WTC11 (cell line): ENCODE results near the gene TSBP1. TPM values are rescaled to one million over a fixed set of nuclear protein-coding genes. Genes with fewer than 3 reads are reported as not detected.
"Not testable (repeated sequence)": the region's sequence is repeated elsewhere in the genome, so short reads cannot be mapped to it uniquely, and the experiment has no call there.

Experiments used
- ATAC-seq: fragments of 200-7000 bp; cut with Tn5 transposase; 2 replicates; pipeline ENCODE4 v1.10.0; 2021; ENCODE audit warnings: mild to moderate bottlenecking, moderate library complexity
- CTCF ChIA-PET: fragments of 300-600 bp; sonication (Branson Sonifier 250); formaldehyde crosslinking; loops from one replicate; lab custom pipeline; 2021; ENCODE audit warnings: antibody characterized with exemption; lab: Charles Lee
- POLR2A ChIA-PET: fragments of 350-600 bp; sonication (Branson Sonifier 250); formaldehyde crosslinking; loops from one replicate; lab custom pipeline; 2021; ENCODE audit warnings: antibody characterized with exemption; lab: Charles Lee
- DNase-seq: peaks from one replicate; pipeline ENCODE4 v3.0.0; 2021; ENCODE audit warnings: low spot score
- H3K27ac Mint-ChIP-seq: 2 replicates; pipeline ENCODE4 v1.8.0; 2021; ENCODE audit warnings: mixed read lengths
- H3K27me3 Mint-ChIP-seq: 2 replicates; pipeline ENCODE4 v1.8.0; 2021; ENCODE audit warnings: low read depth, mild to moderate bottlenecking, moderate library complexity, mixed read lengths
- H3K36me3 Mint-ChIP-seq: 2 replicates; pipeline ENCODE4 v1.8.0; 2021; ENCODE audit warnings: mixed read lengths
- H3K4me1 Mint-ChIP-seq: 2 replicates; pipeline ENCODE4 v1.8.0; 2022; ENCODE audit warnings: mixed read lengths
- H3K4me3 Mint-ChIP-seq: 2 replicates; pipeline ENCODE4 v1.8.0; 2021; ENCODE audit warnings: mild to moderate bottlenecking, moderate library complexity, mixed read lengths
- H3K9me3 Mint-ChIP-seq: 2 replicates; pipeline ENCODE4 v1.8.0; 2021; ENCODE audit warnings: mixed read lengths
- ATF1 ChIP-seq: sonication (generic); formaldehyde crosslinking; IDR thresholded peaks from 2 replicates; pipeline ENCODE4 v1.8.1; 2023; ENCODE audit warnings: mild to moderate bottlenecking, moderate library complexity, missing genetic modification reagents
- EMX1 ChIP-seq: fragments of 250-450 bp; sonication (Bioruptor Pico); IDR thresholded peaks from 2 replicates; pipeline ENCODE4 v1.8.0; 2021; ENCODE audit warnings: mild to moderate bottlenecking
- ESRRA ChIP-seq: sonication (generic); formaldehyde crosslinking; IDR thresholded peaks from 2 replicates; pipeline ENCODE4 v1.8.1; 2022; ENCODE audit warnings: mild to moderate bottlenecking, missing genetic modification reagents, borderline replicate concordance
- HMGA2 ChIP-seq: fragments of 250-450 bp; sonication (Bioruptor Pico); IDR thresholded peaks from 2 replicates; pipeline ENCODE4 v1.4.0; 2021; ENCODE audit warnings: mild to moderate bottlenecking, moderate library complexity
- NR2C2 ChIP-seq: sonication (generic); formaldehyde crosslinking; IDR thresholded peaks from 2 replicates; pipeline ENCODE4 v1.8.0; 2022; ENCODE audit warnings: mild to moderate bottlenecking, missing genetic modification reagents
- RELA ChIP-seq: sonication (generic); formaldehyde crosslinking; IDR thresholded peaks from 2 replicates; pipeline ENCODE4 v1.8.1; 2022; ENCODE audit warnings: missing genetic modification reagents, mild to moderate bottlenecking, borderline replicate concordance
- SOX15 ChIP-seq: fragments of 250-450 bp; sonication (Bioruptor Pico); IDR thresholded peaks from 2 replicates; pipeline ENCODE4 v1.9.0; 2021; ENCODE audit warnings: mild to moderate bottlenecking
- TEAD4 ChIP-seq: sonication (generic); formaldehyde crosslinking; IDR thresholded peaks from 2 replicates; pipeline ENCODE4 v1.8.0; 2022; ENCODE audit warnings: mild to moderate bottlenecking, missing genetic modification reagents
- ZNF232 ChIP-seq: sonication (generic); formaldehyde crosslinking; IDR thresholded peaks from 2 replicates; pipeline ENCODE4 v1.8.0; 2022; ENCODE audit warnings: mild to moderate bottlenecking, missing genetic modification reagents
- total RNA-seq: library from RNA; stranded (reverse); gene quantifications from 3 replicates; pipeline ENCODE4 v1.2.3, GENCODE V29; 2021
- TF ChIP-seq, protein P1 (sequence below): sonication (generic); formaldehyde crosslinking; IDR thresholded peaks from 2 replicates; pipeline ENCODE4 v1.8.1; 2022; ENCODE audit warnings: mild to moderate bottlenecking, missing genetic modification reagents, moderate library complexity, borderline replicate concordance
- TF ChIP-seq, protein P2 (sequence below): sonication (generic); formaldehyde crosslinking; IDR thresholded peaks from 2 replicates; pipeline ENCODE4 v1.8.1; 2022; ENCODE audit warnings: mild to moderate bottlenecking, moderate library complexity, missing genetic modification reagents
- TF ChIP-seq, protein P3 (sequence below): fragments of 250-450 bp; sonication (Bioruptor Pico); IDR thresholded peaks from 2 replicates; pipeline ENCODE4 v1.9.0; 2021; ENCODE audit warnings: mild to moderate bottlenecking
- TF ChIP-seq, protein P4 (sequence below): sonication (generic); formaldehyde crosslinking; IDR thresholded peaks from 2 replicates; pipeline ENCODE4 v1.8.1; 2022; ENCODE audit warnings: missing genetic modification reagents, borderline replicate concordance
- TF ChIP-seq, protein P5 (sequence below): sonication (generic); formaldehyde crosslinking; IDR thresholded peaks from 2 replicates; pipeline ENCODE4 v1.8.1; 2023; ENCODE audit warnings: mild to moderate bottlenecking, missing genetic modification reagents, moderate library complexity
- TF ChIP-seq, protein P6 (sequence below): sonication (generic); formaldehyde crosslinking; IDR thresholded peaks from 2 replicates; pipeline ENCODE4 v1.8.1; 2023; ENCODE audit warnings: mild to moderate bottlenecking, missing genetic modification reagents, borderline replicate concordance
- TF ChIP-seq, protein P7 (sequence below): sonication (generic); formaldehyde crosslinking; IDR thresholded peaks from 2 replicates; pipeline ENCODE4 v1.8.0; 2023; ENCODE audit warnings: missing genetic modification reagents, mild to moderate bottlenecking, borderline replicate concordance
- TF ChIP-seq, protein P8 (sequence below): sonication (generic); formaldehyde crosslinking; IDR thresholded peaks from 2 replicates; pipeline ENCODE4 v1.8.1; 2023; ENCODE audit warnings: mild to moderate bottlenecking, missing genetic modification reagents, moderate library complexity
- TF ChIP-seq, protein P9 (sequence below): fragments of 250-450 bp; sonication (Bioruptor Pico); IDR thresholded peaks from 2 replicates; pipeline ENCODE4 v2.1.2; 2022; ENCODE audit warnings: mild to moderate bottlenecking, moderate library complexity

The TSBP1 gene
- total RNA-seq, 1 experiment from 2014 or later = not detected

DNA sequence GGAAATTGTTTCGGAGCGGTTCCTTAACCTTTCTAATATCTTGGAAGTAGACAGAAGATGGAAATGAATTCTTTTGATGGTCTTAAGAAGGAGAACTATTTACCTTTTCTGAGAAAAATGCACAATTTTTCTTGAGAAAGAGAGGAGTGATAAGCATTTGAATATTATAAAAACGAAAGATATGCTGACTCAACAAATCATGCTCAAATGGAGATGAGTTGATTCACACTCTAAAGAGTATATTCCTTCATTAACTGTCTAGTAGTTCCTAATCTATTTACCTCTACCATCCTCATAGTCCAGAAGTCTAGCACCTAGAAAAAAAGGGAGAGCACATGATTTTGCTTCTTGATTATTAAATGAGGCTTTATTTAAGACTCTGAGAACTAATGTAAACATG is 4.1 kb downstream of the TSBP1 start:
- Mint-ChIP-seq H3K27me3 (peaks cover 3% of the 10 kb centered on the region; the same call in 1 of the 2 replicates), H3K9me3 (peaks cover 3% of the 10 kb centered on the region; the same call in 1 of the 2 replicates), H3K4me1 (no peaks in the 10 kb centered on the region), H3K36me3 (no peaks in the 10 kb centered on the region), H3K4me3 (no peak overlapping the region), H3K27ac (no peak overlapping the region)
- ATAC-seq = no peak
- ChIA-PET POLR2A (no interaction called here), CTCF (no interaction called here)
- TF ChIP-seq, protein P1, sequence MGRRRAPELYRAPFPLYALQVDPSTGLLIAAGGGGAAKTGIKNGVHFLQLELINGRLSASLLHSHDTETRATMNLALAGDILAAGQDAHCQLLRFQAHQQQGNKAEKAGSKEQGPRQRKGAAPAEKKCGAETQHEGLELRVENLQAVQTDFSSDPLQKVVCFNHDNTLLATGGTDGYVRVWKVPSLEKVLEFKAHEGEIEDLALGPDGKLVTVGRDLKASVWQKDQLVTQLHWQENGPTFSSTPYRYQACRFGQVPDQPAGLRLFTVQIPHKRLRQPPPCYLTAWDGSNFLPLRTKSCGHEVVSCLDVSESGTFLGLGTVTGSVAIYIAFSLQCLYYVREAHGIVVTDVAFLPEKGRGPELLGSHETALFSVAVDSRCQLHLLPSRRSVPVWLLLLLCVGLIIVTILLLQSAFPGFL (CRISPR knock-in tag) = no peak
- TF ChIP-seq HMGA2 (no peak), ATF1 (CRISPR knock-in tag) (no peak), ESRRA (CRISPR knock-in tag) (no peak), EMX1 (no peak), SOX15 (CRISPR knock-in tag) (no peak), TEAD4 (CRISPR knock-in tag) (no peak), NR2C2 (no peak), ZNF232 (CRISPR knock-in tag) (no peak), RELA (no peak)
- TF ChIP-seq, protein P2, sequence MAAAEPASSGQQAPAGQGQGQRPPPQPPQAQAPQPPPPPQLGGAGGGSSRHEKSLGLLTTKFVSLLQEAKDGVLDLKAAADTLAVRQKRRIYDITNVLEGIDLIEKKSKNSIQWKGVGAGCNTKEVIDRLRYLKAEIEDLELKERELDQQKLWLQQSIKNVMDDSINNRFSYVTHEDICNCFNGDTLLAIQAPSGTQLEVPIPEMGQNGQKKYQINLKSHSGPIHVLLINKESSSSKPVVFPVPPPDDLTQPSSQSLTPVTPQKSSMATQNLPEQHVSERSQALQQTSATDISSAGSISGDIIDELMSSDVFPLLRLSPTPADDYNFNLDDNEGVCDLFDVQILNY (CRISPR knock-in tag) = no peak
- TF ChIP-seq, protein P3, sequence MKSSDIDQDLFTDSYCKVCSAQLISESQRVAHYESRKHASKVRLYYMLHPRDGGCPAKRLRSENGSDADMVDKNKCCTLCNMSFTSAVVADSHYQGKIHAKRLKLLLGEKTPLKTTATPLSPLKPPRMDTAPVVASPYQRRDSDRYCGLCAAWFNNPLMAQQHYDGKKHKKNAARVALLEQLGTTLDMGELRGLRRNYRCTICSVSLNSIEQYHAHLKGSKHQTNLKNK (CRISPR knock-in tag) = no peak
- TF ChIP-seq, protein P4, sequence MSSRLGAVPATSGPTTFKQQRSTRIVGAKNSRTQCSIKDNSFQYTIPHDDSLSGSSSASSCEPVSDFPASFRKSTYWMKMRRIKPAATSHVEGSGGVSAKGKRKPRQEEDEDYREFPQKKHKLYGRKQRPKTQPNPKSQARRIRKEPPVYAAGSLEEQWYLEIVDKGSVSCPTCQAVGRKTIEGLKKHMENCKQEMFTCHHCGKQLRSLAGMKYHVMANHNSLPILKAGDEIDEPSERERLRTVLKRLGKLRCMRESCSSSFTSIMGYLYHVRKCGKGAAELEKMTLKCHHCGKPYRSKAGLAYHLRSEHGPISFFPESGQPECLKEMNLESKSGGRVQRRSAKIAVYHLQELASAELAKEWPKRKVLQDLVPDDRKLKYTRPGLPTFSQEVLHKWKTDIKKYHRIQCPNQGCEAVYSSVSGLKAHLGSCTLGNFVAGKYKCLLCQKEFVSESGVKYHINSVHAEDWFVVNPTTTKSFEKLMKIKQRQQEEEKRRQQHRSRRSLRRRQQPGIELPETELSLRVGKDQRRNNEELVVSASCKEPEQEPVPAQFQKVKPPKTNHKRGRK (CRISPR knock-in tag) = no peak
- TF ChIP-seq, protein P5, sequence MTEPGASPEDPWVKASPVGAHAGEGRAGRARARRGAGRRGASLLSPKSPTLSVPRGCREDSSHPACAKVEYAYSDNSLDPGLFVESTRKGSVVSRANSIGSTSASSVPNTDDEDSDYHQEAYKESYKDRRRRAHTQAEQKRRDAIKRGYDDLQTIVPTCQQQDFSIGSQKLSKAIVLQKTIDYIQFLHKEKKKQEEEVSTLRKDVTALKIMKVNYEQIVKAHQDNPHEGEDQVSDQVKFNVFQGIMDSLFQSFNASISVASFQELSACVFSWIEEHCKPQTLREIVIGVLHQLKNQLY = no peak
- TF ChIP-seq, protein P6, sequence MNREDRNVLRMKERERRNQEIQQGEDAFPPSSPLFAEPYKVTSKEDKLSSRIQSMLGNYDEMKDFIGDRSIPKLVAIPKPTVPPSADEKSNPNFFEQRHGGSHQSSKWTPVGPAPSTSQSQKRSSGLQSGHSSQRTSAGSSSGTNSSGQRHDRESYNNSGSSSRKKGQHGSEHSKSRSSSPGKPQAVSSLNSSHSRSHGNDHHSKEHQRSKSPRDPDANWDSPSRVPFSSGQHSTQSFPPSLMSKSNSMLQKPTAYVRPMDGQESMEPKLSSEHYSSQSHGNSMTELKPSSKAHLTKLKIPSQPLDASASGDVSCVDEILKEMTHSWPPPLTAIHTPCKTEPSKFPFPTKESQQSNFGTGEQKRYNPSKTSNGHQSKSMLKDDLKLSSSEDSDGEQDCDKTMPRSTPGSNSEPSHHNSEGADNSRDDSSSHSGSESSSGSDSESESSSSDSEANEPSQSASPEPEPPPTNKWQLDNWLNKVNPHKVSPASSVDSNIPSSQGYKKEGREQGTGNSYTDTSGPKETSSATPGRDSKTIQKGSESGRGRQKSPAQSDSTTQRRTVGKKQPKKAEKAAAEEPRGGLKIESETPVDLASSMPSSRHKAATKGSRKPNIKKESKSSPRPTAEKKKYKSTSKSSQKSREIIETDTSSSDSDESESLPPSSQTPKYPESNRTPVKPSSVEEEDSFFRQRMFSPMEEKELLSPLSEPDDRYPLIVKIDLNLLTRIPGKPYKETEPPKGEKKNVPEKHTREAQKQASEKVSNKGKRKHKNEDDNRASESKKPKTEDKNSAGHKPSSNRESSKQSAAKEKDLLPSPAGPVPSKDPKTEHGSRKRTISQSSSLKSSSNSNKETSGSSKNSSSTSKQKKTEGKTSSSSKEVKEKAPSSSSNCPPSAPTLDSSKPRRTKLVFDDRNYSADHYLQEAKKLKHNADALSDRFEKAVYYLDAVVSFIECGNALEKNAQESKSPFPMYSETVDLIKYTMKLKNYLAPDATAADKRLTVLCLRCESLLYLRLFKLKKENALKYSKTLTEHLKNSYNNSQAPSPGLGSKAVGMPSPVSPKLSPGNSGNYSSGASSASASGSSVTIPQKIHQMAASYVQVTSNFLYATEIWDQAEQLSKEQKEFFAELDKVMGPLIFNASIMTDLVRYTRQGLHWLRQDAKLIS (CRISPR knock-in tag) = no peak
- TF ChIP-seq, protein P7, sequence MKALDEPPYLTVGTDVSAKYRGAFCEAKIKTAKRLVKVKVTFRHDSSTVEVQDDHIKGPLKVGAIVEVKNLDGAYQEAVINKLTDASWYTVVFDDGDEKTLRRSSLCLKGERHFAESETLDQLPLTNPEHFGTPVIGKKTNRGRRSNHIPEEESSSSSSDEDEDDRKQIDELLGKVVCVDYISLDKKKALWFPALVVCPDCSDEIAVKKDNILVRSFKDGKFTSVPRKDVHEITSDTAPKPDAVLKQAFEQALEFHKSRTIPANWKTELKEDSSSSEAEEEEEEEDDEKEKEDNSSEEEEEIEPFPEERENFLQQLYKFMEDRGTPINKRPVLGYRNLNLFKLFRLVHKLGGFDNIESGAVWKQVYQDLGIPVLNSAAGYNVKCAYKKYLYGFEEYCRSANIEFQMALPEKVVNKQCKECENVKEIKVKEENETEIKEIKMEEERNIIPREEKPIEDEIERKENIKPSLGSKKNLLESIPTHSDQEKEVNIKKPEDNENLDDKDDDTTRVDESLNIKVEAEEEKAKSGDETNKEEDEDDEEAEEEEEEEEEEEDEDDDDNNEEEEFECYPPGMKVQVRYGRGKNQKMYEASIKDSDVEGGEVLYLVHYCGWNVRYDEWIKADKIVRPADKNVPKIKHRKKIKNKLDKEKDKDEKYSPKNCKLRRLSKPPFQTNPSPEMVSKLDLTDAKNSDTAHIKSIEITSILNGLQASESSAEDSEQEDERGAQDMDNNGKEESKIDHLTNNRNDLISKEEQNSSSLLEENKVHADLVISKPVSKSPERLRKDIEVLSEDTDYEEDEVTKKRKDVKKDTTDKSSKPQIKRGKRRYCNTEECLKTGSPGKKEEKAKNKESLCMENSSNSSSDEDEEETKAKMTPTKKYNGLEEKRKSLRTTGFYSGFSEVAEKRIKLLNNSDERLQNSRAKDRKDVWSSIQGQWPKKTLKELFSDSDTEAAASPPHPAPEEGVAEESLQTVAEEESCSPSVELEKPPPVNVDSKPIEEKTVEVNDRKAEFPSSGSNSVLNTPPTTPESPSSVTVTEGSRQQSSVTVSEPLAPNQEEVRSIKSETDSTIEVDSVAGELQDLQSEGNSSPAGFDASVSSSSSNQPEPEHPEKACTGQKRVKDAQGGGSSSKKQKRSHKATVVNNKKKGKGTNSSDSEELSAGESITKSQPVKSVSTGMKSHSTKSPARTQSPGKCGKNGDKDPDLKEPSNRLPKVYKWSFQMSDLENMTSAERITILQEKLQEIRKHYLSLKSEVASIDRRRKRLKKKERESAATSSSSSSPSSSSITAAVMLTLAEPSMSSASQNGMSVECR (CRISPR knock-in tag) = no peak
- TF ChIP-seq, protein P8, sequence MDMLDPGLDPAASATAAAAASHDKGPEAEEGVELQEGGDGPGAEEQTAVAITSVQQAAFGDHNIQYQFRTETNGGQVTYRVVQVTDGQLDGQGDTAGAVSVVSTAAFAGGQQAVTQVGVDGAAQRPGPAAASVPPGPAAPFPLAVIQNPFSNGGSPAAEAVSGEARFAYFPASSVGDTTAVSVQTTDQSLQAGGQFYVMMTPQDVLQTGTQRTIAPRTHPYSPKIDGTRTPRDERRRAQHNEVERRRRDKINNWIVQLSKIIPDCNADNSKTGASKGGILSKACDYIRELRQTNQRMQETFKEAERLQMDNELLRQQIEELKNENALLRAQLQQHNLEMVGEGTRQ = no peak
- TF ChIP-seq, protein P9, sequence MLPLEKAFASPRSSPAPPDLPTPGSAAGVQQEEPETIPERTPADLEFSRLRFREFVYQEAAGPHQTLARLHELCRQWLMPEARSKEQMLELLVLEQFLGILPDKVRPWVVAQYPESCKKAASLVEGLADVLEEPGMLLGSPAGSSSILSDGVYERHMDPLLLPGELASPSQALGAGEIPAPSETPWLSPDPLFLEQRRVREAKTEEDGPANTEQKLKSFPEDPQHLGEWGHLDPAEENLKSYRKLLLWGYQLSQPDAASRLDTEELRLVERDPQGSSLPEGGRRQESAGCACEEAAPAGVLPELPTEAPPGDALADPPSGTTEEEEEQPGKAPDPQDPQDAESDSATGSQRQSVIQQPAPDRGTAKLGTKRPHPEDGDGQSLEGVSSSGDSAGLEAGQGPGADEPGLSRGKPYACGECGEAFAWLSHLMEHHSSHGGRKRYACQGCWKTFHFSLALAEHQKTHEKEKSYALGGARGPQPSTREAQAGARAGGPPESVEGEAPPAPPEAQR (CRISPR knock-in tag) = no peak
- DNase-seq = no peak

DNA sequence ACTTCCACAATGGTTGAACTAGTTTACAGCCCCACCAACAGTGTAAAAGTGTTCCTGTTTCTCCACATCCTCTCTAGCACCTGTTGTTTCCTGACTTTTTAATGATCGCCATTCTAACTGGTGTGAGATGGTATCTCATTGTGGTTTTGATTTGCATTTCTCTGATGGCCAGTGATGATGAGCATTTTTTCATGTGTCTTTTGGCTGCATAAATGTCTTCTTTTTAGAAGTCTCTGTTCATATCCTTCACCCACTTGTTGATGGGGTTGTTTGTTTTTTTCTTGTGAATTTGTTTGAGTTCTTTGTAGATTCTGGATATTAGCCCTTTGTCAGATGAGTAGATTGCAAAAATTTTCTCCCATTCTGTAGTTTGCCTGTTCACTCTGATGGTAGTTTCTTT is 12.5 kb downstream of the TSBP1 start:
- H3K27me3 Mint-ChIP-seq, H3K36me3 Mint-ChIP-seq, CTCF ChIA-PET, DNase-seq, H3K9me3 Mint-ChIP-seq, ATAC-seq, H3K27ac Mint-ChIP-seq, H3K4me1 Mint-ChIP-seq, H3K4me3 Mint-ChIP-seq, POLR2A ChIA-PET: not testable (repeated sequence)
